NT2/D1 (cell line): ENCODE data around the gene FCN1.

Experiments
- DNase-seq: peaks from one replicate; pipeline ENCODE4 v3.0.0-alpha.2; 2011; ENCODE audit warnings: low read depth, low spot score
- H3K27me3 ChIP-seq: 2 replicates; pipeline ENCODE4 v1.6.0; 2011; ENCODE audit warnings: mild to moderate bottlenecking; ENCODE audit not compliant: insufficient read length, insufficient read depth
- H3K36me3 ChIP-seq: 2 replicates; pipeline ENCODE4 v1.6.1; 2011; ENCODE audit warnings: mild to moderate bottlenecking, low read length, mixed read lengths; ENCODE audit not compliant: insufficient read depth, insufficient read length
- H3K4me1 ChIP-seq: 2 replicates; pipeline ENCODE4 v1.5.1; 2011; ENCODE audit not compliant: insufficient read depth, insufficient read length
- H3K4me3 ChIP-seq: 2 replicates; pipeline ENCODE4 v1.5.1; 2011; ENCODE audit warnings: low read depth; ENCODE audit not compliant: insufficient read length
- H3K9ac ChIP-seq: 2 replicates; pipeline ENCODE4 v1.6.0; 2011; ENCODE audit warnings: low read depth; ENCODE audit not compliant: insufficient read length
- H3K9me3 ChIP-seq: 2 replicates; pipeline ENCODE4 v1.5.1; 2011; ENCODE audit warnings: mild to moderate bottlenecking, low read length; ENCODE audit not compliant: insufficient read depth
- SUZ12 ChIP-seq: IDR thresholded peaks from 2 replicates; pipeline ENCODE4 v1.6.1; 2011; ENCODE audit not compliant: insufficient read length, insufficient read depth; ENCODE audit errors: extremely low read depth
- YY1 ChIP-seq: IDR thresholded peaks from 2 replicates; pipeline ENCODE4 v1.6.1; 2011; ENCODE audit not compliant: insufficient read length, insufficient read depth
- ZNF274 ChIP-seq: IDR thresholded peaks from 2 replicates; pipeline ENCODE4 v1.6.1; 2011; ENCODE audit warnings: mild to moderate bottlenecking, low read depth, low read length

The FCN1 gene

DNA sequence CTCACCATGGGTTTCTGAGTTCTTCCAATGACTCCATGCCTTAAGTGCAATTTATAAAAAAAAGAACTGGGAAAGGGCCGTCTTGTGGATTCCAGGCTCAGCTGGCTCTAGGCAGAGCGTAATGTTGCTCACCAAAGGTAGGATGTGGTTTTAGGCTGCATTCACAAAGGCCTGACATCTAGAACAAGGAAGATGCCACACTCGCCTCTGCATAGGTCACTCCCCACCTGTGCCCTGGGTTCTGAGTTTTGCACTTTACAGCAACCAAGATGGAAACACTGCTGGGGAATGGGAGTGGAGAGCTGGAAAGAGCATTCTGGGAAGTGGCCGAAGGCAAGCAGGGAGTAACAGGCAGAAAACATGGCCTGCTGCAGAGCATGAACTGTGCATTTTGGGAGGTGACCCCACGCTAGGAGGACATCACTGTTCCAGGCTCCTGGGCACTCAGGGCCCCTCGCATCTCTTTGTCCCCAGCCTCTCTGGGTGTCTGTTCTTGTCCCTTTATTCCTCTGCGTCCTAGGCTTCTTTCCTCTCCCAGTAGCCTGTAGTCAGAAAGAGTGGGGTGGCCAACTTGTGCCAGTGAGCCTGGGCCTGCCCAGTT, 24.8 kb downstream of the FCN1 start:
- TF ChIP-seq ZNF274 (no peak), SUZ12 (no peak), YY1 (no peak)
- H3K4me1 ChIP-seq = peaks cover 6% of the 10 kb centered on the region

DNA sequence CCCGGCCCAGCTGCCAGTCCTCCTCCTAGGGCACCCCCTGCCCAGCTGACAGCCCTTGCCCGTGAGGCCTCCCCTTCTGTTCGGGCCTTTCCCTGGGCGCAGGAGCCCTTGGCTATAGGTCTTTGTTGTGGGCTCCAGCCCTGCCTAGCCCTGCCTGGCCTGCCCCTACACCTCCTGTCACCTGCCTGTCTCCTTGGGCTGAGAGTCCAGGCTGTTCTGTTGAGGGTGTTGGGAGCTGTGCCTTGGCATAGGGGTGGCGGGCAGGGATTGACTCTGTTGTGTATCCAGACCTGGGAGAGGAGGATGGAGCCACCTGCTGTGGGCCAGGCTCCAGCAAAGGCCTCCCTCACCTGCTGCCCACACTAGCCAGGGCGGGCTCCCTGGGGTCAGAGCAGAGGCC, 25.5 kb downstream of the FCN1 start:
- DNase-seq = no peak
- Histone ChIP-seq H3K36me3 (no peaks in the 10 kb centered on the region), H3K9me3 (peaks cover 16% of the 10 kb centered on the region), H3K4me3 (no peak overlapping the region), H3K4me1 (peaks cover 11% of the 10 kb centered on the region), H3K9ac (no peak overlapping the region), H3K27me3 (no peaks in the 10 kb centered on the region)
- TF ChIP-seq ZNF274 = no peak

More for the DNA sequence above, 24.8 kb downstream of the FCN1 start:
- H3K9me3 ChIP-seq = peaks cover 16% of the 10 kb centered on the region
- H3K4me3 ChIP-seq = no peak overlapping the region
- no peaks in the 10 kb centered on the region for H3K36me3 ChIP-seq
- DNase-seq = no peak
- no peak overlapping the region for H3K9ac ChIP-seq
- H3K27me3 ChIP-seq = no peaks in the 10 kb centered on the region

DNA sequence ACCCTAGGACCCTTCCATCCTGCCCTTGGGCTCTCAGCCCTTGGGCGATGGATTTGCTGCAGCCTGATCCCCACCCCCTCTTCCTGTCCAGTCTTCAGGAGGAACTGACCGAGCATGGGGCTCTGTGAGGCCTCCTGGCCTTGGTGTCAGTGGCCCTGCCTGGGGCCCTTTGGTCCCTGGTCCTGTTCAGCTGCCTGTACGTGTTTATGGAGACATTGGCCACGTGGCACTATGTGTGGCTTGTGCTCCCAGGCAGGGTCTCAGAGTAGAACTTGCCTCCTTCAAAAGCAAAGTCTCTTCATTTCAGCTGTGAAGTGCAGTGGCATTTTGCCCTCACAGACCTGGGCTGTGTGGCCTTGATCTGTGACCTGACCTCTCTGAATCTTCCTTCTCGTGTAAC, 26.0 kb downstream of the FCN1 start:
- no peak for TF ChIP-seq YY1
- no peak for TF ChIP-seq ZNF274
- TF ChIP-seq SUZ12 = no peak
- DNase-seq = no peak
- Histone ChIP-seq H3K9ac (no peak overlapping the region), H3K4me3 (no peak overlapping the region), H3K4me1 (peaks cover 11% of the 10 kb centered on the region), H3K27me3 (no peaks in the 10 kb centered on the region), H3K9me3 (peaks cover 16% of the 10 kb centered on the region), H3K36me3 (no peaks in the 10 kb centered on the region)

DNA sequence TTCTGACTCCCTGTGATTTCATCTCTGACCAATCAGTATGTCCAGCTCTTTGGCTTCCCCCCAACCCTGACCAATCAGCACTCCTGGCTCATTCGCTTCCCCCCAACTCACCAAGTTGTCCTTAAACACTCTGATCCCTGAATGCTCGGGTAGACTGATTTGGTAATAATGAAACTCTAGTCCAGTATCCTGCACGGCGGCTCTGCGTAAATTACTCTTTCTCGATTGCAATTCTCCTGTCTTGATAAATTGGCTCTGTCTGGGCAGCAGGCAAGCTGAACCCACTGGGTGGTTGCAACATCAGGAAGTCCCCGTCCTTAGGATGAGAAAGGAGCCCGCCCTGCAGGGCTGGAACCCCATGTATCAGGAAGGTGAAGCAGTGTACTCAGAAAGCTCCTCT, 26.7 kb downstream of the FCN1 start:
- Histone ChIP-seq H3K4me3 (no peak overlapping the region), H3K4me1 (peaks cover 5% of the 10 kb centered on the region), H3K27me3 (no peaks in the 10 kb centered on the region), H3K36me3 (no peaks in the 10 kb centered on the region), H3K9me3 (peaks cover 16% of the 10 kb centered on the region), H3K9ac (no peak overlapping the region)
- no peak for TF ChIP-seq ZNF274
- TF ChIP-seq SUZ12 = no peak
- no peak for TF ChIP-seq YY1
- DNase-seq = no peak

DNA sequence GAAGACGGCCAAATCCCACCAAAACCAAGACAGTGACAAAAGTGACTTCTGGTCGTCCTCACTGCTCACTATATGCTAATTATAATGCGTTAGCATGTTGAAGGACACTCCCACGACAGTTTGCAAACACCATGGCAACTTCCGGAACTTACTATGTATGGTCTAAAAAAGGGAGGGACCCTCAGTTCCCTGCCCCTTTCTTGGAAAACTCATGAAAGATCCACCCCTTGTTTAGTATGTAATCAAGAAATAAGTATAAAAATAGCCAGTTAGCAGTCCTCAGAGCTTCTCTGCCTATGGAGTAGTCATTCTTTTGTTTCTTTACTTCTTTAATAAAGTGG, 27.6 kb downstream of the FCN1 start:
- no peaks in the 10 kb centered on the region for H3K36me3 ChIP-seq
- no peak overlapping the region for H3K9ac ChIP-seq
- H3K9me3 ChIP-seq = peaks cover 15% of the 10 kb centered on the region
- TF ChIP-seq ZNF274 (no peak), YY1 (no peak), SUZ12 (no peak)
- peaks cover 5% of the 10 kb centered on the region for H3K4me1 ChIP-seq
- H3K27me3 ChIP-seq = no peaks in the 10 kb centered on the region
- DNase-seq = no peak
- H3K4me3 ChIP-seq = no peak overlapping the region

DNA sequence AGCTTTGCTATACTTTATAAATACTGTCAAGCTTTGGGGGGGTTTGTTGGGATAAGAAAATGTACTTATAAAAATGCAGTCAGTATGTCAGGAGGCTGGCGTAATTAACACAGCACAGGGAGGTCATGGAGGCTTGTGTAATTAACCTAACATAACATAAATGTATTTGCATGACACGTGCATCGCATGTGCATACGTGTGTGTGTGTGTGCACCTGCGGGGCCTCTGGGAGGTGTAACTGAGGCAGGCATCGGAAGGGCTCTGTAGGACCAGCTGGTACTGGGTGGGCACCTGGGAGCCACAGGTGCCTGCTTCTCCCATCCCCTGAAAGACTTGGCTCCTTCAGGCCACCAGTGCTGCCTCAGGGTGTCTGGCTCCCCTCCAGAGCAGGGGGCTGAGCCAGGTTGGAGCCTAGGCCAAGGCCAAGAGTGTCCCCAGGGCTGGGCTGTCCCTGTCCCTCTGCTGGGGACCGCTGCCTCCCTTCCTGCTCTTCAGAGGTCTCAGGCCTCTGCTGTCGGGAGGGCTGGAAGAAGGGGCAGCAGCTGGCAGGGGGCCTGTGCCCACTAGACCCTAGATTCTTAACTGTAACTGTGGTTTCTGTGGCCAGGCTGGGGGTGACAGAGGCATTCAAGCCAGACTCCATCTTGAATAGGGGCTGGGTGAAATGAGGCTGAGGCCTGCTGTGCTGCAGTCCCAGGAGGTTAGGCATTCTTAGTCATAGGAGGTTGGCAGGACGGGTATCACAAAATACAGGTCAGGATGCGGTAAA, 28.1 kb downstream of the FCN1 start:
- DNase-seq = no peak
- TF ChIP-seq YY1 (no peak), SUZ12 (no peak), ZNF274 (no peak)
- Histone ChIP-seq H3K36me3 (no peaks in the 10 kb centered on the region), H3K27me3 (no peaks in the 10 kb centered on the region), H3K4me1 (peaks cover 5% of the 10 kb centered on the region), H3K9ac (no peak overlapping the region), H3K4me3 (no peak overlapping the region), H3K9me3 (peaks cover 10% of the 10 kb centered on the region)

DNA sequence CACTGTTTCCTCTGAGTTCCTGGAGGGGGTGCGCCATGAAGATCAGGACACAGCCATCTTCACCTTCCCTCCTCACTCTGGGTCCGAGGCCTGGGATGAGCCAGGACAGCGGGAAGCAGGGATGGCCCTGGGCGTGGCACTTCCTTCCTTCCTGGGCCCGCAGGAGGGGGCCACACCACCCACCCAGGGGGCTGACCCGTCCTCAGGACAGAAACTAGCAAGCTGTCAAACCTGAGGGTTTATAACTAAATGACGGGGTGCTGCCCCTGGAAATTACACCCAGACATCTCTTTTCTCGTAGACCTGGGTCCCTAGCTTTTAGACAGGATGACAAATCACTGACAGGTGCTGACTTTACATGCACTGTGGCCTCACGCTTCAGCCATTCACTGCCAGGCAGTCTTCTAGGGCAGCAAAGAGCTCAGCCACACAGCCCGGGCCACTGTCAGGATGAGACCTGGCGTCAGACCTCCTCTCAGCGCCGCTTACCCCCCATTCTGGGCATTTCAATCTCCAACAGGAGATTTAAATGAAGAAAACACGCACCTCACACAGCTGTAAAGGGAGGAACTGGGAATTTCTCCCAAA, 29.0 kb downstream of the FCN1 start:
- TF ChIP-seq YY1 (no peak), SUZ12 (no peak), ZNF274 (no peak)
- DNase-seq = no peak
- peaks cover 5% of the 10 kb centered on the region for H3K4me1 ChIP-seq
- peaks cover 1% of the 10 kb centered on the region; the same call in 1 of the 2 replicates for H3K9me3 ChIP-seq
- H3K36me3 ChIP-seq = no peaks in the 10 kb centered on the region
- H3K9ac ChIP-seq = no peak overlapping the region
- no peak overlapping the region for H3K4me3 ChIP-seq
- no peaks in the 10 kb centered on the region for H3K27me3 ChIP-seq
